Measurements from ENCODE around the gene IL22RA2.
"Not testable (repeated sequence)": the region's sequence is repeated elsewhere in the genome, so short reads cannot be mapped to it uniquely, and the experiment has no call there.

IL22RA2 gene, protein sequence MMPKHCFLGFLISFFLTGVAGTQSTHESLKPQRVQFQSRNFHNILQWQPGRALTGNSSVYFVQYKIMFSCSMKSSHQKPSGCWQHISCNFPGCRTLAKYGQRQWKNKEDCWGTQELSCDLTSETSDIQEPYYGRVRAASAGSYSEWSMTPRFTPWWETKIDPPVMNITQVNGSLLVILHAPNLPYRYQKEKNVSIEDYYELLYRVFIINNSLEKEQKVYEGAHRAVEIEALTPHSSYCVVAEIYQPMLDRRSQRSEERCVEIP

DNA sequence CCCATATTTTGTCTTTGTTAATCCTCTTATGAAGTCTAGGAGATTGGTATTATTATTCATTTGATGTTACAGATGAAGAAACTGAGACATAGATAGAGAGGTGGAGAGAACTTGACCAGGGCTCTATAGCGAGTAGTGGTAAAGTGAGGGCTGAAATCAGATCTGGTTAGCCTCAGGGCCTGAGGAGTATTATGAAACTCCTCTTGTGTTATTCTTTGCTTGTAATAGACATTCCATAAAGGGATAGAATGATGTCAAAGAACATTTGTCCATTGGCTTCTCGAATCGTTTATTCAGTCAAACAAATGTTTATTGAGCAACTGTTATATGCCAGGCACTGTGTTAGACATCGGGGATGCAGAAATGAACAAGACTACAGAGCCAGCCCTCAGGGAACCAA is at the start of gene IL22RA2:
IL22RA2 (minus strand) TSS at position 144 of the 400 bp plus-strand sequence. CDS start 11,895 bp downstream, outside the sequence.
- no peak for DNase-seq (ENCODE audit: low spot score)

DNA sequence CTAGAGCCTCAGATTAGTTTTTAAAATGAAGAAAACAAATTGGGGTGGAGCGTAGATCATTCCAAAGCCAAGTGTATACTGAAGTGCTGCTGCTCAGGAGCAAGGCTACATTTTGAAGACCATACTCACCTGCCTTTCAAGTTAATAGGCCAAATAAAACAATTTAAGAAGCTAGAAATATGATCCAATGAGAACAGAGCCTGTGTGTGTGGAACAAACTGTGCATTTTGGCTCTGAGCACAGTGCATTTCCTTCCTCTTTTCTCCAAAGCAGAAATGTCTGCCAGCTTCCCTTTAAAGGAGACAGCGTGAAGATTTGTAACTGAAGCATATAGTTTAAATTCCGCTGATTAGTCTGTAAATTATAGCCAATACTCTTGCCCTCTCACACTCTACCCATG is 48.9 kb upstream of the IL22RA2 start:
- no peak for DNase-seq (ENCODE audit: low spot score)

DNA sequence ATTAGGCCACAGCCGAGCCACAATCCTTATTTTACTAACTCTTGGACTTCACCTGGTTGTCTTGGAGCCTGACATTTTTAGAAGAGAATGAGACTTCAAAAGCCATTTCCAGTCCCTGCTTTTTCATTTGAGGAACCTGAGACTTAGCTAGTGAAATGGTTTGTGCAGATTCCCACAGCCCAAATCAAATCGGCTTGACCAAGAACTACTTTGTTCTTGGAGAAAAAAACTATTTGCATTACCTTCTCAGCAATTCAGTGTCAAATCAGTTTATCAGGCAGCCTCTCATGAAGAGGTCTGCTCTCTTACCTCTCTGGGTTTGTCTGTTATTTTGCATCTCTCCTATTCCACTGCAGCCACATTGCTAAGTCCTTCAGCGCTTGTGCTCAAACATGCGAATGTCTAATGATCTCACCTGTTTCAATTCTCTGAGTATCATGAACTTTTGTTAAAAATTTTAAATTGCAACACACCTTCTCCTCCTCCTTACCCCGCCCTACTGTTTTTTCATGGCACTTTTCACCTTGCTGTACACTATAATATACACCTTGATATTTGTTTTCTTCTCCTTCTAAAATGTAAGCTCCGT is 46.3 kb upstream of the IL22RA2 start:
- no peak for DNase-seq (ENCODE audit: low spot score)

DNA sequence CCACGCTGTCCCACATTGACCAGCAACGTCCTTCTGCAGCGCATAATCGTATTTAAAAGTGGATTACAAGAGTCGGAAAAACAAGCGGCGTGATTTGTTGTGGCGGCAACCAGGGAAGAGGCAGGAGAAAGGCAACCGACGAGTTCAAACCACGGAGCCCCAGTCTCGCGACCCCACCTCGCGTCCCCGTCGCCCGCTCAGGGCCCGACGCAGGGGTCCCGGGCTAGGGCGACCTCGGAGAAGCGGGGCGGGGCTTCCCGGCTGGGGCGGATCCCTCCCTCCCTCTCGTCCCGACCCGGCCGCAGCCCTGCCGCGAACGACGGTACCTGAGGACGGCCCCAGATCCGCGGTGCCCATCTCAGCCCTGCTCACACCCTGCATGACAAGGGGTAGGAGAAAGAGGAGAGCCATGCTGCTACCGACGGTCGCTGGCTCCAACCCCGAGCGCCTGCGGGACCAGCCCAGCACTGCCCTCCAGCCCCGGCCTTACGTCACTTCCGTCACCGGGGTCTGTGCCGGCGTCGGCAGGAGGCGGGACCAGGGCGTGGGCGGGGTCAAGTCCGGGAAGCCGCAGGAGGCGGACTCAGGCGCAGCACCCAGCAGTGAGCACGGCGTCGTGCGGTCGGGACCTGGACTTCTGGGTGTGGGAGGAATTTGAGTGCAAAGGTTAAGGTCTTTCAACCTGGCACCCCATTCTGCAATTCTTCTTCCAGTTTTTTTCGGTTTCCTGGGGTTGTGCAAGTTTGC is 45.6 kb upstream of the IL22RA2 start, which contains the start of gene IFNGR1:
IFNGR1 (minus strand) TSS at position 469 of the 747 bp plus-strand sequence; CDS start at position 411, 58 bp downstream.
- DNase-seq (ENCODE audit: low spot score) = peak; percentile 94

DNA sequence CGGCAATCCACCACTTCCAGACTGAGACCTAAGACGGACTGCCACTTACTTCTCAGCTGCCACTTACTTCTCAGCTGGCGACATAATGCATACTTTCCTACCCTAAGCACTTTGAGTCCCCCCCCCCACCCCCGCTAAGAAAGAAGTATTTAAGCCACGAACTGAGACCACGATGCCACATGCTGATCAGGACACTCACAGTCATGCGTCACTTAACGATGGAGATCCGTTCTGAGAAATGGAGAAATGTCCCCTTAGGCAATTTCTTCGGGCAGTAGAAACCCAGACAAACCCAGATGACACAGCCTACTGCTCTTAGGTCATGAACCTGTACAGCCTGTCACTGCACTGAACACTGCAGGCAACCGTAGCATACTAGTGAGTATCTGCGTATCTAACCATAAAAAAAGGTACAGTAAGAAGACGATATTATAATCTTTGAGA is 45.1 kb upstream of the IL22RA2 start:
- peak; percentile 74 for DNase-seq (ENCODE audit: low spot score)

DNA sequence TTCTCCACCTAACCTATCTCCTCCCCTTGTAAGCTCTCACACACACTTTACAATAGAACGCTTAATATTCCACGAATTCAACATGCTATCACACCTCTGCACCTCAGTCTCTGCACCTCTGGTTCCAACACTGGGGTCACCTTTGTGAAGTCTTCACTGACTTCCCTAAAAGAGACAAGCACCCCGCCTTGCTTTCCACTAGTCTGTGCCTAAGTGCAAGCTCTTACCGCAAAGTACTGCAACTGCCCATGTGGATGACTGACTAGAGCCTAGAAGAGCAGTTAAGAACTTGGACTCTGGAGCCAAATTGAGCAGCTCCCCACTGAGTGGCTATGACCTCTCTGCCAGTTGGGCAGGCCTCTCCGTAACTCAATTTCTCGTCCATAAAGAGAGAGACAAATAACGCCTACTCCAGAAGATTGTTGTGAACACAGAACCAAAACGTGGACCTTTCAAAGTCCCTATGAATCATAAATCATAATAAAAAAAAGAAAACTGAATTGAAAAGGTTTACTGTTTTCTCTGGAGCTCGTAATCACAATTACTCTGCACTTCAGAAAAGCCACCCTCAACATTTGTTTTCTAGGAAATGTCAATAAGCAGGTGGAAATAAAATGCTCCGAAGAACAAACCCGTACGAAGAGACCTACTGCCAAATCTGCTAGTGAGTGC is 44.5 kb upstream of the IL22RA2 start:
- no peak for DNase-seq (ENCODE audit: low spot score)

DNA sequence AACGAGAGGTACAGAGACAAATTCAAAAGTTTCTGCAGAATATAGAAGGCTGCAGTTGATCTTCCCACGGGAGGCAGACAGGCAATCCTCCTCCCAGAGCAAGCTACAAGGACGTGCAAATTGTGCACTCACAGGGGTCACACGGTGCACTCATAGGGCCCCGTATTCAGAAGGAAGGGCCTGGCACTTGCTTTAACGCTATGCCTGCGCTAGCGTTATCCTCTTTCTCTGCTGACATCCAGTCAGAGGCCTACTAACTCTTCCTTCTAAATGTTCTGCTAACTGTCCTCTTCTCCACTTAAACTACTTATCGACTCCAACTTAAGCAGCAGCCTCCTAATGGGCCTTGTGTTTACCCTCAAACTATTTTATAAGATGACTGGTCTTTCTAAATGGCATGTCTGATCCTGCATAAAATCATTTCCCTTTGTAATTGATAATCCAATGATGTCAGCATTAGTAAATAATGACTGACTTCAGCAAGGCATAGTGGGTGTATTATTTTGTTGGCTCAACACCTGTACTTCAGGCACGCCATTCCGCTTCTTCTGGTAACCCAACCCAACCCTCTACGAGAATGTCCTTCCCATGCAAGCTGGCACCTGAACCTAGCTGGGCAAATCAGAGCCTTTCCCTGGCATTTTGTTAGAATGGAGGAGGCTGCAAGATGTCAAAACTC is 43.6 kb upstream of the IL22RA2 start:
- no peak for DNase-seq (ENCODE audit: low spot score)

DNA sequence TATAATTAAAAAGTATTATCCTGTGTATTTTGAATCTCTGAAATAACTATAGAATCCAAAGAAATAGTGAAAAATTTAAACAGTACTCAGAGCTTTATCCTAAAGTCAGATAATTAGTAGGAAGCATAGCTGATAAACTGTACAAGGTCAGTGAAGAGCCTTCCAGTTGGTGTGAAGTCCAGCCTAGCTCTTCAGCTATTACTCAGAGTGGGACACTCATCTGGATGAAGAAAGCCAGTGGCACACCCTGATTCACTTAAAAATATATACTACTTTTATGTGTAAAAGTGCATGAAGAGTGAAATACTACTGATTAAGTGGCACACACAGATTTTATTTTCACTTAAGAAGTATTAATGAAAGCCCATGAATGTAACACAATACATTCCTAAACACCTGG is 42.7 kb upstream of the IL22RA2 start:
- DNase-seq (ENCODE audit: low spot score) = no peak

DNA sequence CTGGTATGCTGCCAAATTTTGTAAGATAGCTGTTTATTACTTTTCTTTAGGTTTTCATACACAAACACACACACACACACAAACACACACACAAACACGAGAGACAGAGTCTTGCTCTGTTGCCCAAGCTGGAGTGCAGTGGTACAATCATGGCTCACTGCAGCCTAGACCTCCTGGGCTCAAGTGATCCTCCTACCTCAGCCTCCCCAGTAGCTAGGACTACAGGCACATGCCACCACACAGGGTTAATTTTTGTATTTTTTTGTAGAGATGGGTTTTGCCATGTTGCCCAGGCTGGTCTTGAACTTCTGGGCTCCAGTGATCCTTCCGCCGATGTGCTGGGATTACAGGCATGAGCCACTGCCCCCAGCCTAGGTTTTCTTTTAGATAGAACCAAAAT is 42.2 kb upstream of the IL22RA2 start:
- DNase-seq (ENCODE audit: low spot score) = not testable (repeated sequence)

DNA sequence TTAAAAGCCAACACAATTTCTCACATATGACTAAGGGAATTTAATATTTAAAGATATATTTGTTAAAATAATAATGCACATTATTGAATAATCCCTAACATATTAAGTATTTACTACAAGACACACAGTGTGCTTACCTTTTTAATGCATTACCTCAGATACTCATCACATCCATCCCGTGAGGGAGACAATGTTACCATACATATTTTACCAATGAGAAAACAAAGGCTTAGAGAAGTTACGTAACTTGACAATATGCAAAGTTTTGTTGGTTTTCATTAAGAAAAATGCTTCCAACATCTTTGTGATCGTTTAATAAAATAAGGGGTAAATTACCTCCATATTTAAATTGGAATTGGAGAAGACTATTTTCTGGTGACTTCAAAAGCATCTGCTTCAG is 41.5 kb upstream of the IL22RA2 start:
- no peak for DNase-seq (ENCODE audit: low spot score)

DNA sequence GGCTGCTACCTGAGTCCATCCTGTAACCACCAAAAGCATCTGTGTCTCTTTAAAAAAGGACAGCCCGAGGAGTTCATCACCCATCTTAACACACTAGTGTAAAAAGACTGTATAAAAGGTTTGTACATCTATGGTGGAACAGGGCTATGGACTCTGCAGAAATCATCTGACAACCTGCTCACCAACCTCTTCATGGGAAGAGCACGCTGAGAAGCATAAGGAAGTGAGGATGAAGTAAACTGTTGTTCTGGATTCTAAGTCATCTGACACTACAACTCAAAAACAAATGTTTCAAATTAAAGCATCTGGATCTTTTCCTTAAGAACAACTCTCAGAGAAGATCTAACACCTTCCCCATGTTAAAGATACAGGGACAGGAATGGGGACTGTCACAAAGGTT is 40.4 kb upstream of the IL22RA2 start:
- no peak for DNase-seq (ENCODE audit: low spot score)

DNA sequence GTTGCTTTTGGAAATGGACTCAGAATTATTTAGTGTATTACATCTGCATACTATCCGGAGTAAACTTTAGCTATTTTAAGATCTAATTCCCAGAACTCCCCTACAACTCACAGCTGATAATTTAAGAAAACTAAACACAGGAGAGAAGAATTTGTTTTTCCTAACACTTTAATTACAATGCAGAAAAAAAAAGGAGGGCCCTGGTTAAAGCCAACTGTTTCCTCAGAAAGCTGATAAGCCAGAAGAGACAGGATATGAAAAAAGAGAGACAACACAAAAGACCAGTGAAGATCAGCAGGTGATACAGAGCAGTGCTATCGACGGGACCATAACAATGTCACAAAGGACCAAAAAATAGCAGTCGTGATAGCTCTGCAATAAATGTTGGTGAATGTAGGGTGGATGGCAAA is 39.9 kb upstream of the IL22RA2 start:
- DNase-seq (ENCODE audit: low spot score) = no peak

DNA sequence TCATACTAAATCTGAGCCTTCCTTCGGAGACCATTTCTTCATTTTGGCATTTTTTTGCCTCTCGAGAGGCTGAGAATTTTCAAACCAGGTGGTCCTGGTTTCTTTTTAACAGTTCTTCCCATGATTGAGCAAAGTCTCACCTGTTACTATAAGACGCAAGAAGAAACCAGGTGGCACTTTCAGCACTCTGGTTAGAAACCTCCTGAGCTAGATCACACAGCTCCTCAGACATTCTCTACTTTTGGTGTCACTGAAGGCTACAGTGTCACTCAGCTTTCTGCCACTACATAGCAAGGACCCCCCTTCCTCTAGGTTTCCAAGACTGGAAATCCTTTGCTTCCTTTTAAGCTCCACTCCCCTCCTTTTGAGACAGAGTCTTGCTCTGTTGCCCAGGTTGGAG is 38.5 kb upstream of the IL22RA2 start:
- no peak for DNase-seq (ENCODE audit: low spot score)

DNA sequence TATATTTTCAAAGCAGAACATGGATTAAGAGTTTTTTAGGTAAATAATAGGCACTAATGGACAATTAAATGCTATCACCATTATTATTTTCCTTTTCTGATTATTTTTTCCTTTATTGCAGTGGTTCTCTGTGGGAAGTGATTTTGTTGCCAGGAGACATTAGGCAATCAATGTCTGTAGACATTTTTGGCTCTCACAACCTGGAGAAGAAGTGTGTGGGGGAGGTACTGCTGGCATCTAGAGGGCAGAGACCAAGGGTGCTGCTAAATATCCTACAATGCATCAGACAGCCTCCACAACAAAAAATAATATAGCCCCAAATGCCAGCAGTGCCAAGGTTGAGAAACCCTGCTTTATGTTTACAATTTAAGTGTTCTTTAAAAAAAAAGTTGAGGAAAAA is 37.5 kb upstream of the IL22RA2 start:
- DNase-seq (ENCODE audit: low spot score) = no peak

DNA sequence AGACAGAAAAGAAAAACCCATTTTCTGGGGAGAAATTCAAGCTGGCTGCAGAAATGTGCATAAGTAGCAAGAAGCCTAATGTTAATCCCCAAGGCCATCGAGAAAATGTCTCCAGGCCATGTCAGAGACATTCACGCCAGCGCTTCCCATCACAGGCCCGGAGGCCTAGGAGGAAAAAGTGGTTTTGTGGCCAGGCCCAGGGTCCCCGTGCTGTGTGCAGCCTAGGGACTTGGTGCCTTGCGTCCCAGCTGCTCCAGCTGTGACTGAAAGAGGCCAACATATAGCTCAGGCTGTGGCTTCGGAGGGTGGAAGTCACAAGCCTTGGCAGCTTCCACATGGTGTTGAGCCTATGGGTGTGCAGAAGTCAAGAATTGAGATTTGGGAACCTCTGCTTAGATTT is 34.8 kb upstream of the IL22RA2 start:
- no peak for DNase-seq (ENCODE audit: low spot score)

DNA sequence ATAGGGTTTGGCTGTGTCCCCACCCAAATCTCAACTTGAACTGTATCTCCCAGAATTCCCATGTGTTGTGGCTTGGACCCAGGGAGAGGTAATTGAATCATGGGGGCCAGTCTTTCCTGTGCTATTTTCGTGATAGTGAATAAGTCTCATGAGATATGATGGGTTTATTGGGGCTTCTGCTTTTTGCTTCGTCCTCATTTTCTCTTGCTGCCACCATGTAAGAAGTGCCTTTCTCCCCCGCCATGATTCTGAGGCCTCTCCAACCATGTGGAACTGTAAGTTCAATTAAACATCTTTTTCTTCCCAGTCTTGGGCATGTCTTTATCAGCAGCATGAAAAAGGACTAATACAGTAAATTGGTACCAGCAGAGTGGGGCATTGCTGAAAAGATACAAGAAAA is 34.0 kb upstream of the IL22RA2 start:
- DNase-seq (ENCODE audit: low spot score) = not testable (repeated sequence)

DNA sequence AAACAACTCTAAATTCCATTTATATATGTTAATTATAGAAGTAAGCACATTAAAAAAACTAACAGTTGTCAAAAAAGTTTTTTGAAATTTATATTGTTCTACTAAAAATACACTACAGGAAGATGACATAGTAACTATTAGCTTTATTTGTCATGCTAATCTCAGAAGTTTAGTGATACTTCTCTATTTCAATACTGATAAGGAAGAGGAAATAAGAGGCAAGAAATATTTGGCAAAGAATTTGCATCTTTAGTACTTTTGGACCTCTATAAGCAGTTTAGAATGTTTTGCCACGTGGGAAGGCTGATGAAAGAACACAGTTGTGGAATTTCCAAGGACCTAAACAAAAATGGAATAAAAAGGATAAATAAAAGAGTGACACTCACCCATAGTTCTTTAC is 33.1 kb upstream of the IL22RA2 start:
- DNase-seq (ENCODE audit: low spot score) = no peak

DNA sequence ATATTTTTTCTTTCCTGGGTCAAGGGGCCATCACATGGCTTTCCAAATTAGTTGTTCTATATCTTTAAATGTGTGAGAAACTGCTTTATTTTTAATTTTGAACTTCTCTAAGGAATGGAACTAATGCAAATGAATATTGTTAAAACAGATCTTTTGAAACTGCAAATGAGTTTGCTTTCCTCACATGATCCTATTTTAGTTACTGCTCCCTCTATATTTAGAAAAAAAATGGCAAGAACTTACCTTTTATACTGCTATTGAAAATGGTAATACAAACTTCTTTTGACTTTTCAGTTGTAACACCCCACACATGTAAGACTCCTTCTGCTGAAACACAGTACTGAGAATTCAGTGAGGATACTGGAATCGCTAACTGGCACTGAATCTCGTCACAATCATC is 29.8 kb upstream of the IL22RA2 start:
- no peak for DNase-seq (ENCODE audit: low spot score)

DNA sequence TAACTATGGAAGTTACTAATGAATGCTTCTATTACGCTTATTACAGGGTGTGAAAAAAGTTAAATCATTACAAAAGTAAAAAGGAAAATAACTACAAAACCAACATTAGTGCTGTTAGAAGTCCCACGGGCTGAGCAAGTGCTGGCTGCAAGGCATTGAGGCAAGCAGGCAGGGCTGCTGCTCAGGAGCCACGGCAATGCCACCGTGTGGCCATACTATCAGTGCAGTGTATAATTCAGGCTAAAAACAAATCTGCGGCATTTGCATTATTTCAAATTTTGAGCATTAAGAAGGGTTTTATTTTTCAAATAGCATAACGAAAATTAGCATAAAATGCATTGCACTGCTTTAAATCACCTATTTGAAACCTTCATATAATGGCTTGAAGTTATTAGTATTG is 28.6 kb upstream of the IL22RA2 start:
- no peak for DNase-seq (ENCODE audit: low spot score)

DNA sequence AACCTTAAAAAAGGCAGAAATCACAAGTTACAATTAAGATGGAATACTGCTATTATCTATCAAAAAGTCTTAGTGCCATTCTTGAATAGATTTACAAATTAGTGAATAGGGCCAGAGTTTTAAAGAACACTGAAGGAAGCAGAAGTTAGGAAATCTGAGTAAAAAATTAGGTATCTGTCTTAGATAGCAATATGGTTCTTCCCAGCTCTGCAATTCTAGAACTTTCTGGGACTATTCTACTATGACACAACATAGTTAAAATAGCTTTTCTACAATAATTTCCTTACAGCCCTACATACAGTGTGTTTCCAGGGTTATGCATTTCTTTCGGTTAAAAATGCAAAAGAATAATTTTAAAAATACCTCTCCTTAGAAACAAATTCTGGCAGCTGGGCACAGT is 27.6 kb upstream of the IL22RA2 start:
- no peak for DNase-seq (ENCODE audit: low spot score)

DNA sequence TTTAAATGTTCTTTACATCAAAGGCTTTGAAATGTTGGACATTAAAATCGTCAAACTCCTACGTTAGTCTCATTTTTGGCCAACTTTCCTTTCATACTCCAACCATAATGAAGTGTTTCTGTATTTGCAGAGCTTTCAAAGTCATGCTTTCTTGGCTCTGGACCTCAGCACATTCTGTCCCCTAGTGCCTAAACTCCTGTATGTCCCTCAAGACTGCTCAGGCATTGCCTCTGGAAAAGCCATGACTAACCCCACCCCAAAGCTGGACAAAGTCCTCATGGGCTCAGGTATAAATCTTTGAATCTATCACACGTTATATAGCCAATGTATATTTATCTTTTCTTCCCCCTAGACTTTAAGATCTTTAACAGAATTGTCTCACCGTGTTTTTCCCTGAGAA is 26.8 kb upstream of the IL22RA2 start:
- no peak for DNase-seq (ENCODE audit: low spot score)
